BLaER1 treated with 17β-estradiol and CSF1 and Interleukin-3, amounts not matched to agents 10 nM and 100 nM (cell line): ENCODE measurements around the gene SASS6.

Experiments used
- H3K27ac ChIP-seq, 11 experiments: shearing (Covaris generic); formaldehyde crosslinking; 2 replicates each; pipeline ENCODE4 v1.8.1; 2022
- H3K27me3 ChIP-seq, 11 experiments: shearing (Covaris generic); formaldehyde crosslinking; 2 replicates each; pipeline ENCODE4 v1.8.1; 2022
- H3K36me3 ChIP-seq, 11 experiments: shearing (Covaris generic); formaldehyde crosslinking; 2 replicates each; pipeline ENCODE4 v1.8.1; 2022
- H3K4me1 ChIP-seq, 10 experiments: shearing (Covaris generic); formaldehyde crosslinking; 2 replicates each; pipeline ENCODE4 v1.8.1; 2022
- H3K4me2 ChIP-seq, 11 experiments: shearing (Covaris generic); formaldehyde crosslinking; 2 replicates each; pipeline ENCODE4 v1.8.1; 2022
- H3K4me3 ChIP-seq, 10 experiments: shearing (Covaris generic); formaldehyde crosslinking; 2 replicates each; pipeline ENCODE4 v1.8.1; 2022
- H3K9ac ChIP-seq, 11 experiments: shearing (Covaris generic); formaldehyde crosslinking; 2 replicates each; pipeline ENCODE4 v1.8.1; 2022
- H3K9me3 ChIP-seq, 11 experiments: shearing (Covaris generic); formaldehyde crosslinking; replicated peaks in 1 of 11; 2 replicates each; pipeline ENCODE4 v1.8.1; 2022
- H4K20me1 ChIP-seq, 11 experiments: shearing (Covaris generic); formaldehyde crosslinking; 2 replicates each; pipeline ENCODE4 v1.8.1; 2022
- Cebpa-rat ChIP-seq, 11 experiments: shearing (Covaris generic); IDR thresholded peaks; 2 replicates each; pipeline ENCODE4 v1.8.1; 2022

Gene SASS6

DNA sequence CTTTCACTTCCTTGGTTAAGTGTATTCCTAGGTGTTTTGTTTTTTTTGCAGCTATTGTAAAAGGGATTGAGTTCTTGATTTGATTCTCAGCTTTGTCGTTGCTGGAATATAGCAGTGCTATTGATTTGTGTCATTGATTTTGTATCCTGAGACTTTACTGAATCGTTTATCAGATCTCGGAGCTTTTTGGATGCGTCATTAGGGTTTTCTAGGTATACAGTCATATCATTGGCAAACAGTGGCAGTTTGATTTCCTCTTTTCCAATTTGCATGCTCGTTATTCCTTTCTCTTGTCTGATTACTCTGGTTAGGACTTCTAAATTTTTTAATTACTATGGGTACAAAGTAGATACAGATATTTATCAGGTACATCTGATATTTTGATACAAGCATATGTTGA, 87.5 kb downstream of the SASS6 start:
- peaks cover 42 to 100% (median 92%) of the 10 kb centered on the region in 11 experiments; a peak in 20 of 22 replicates for H4K20me1 ChIP-seq

DNA sequence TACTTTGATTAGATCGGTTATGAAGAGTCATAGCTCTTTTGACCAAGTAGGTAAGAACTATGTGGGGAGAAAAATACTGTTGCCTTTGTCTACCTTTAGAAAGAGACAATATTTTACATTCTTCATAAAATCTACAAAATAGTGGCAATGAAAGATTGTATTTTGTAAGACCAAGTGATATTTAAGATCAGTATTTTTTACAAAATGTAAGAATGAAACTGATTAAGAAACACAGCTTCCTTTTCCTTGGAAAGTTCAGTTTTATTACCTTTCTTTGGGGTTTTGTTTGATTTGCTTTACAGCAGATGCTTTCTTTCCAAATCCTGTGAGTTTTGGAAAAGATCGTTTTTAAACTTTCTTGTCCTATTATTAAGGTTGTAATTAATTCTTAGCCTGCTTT, 93.1 kb downstream of the SASS6 start:
- H3K27me3 ChIP-seq = no peaks in the 10 kb centered on the region
- peak overlapping the region; percentile 94 to 99 (median 97); a peak in 21 of 22 replicates for H3K27ac ChIP-seq
- peaks cover 7 to 14% (median 12%) of the 10 kb centered on the region in 11 experiments; a peak in 20 of 22 replicates for H3K9me3 ChIP-seq
- H3K4me1 ChIP-seq = peaks cover 19 to 46% (median 31%) of the 10 kb centered on the region in 10 experiments
- H3K36me3 ChIP-seq = peaks cover 12 to 24% (median 20%) of the 10 kb centered on the region in 11 experiments; a peak in 21 of 22 replicates
- peaks cover 21 to 62% (median 50%) of the 10 kb centered on the region in 11 experiments; a peak in 20 of 22 replicates for H4K20me1 ChIP-seq
- H3K4me3 ChIP-seq = peak overlapping the region; percentile 83 to 99 (median 94)
- H3K4me2 ChIP-seq = peak overlapping the region; percentile 60 to 95 (median 82); a peak in 21 of 22 replicates
- peak overlapping the region; percentile 95 to 99 (median 98) for H3K9ac ChIP-seq
- TF ChIP-seq Cebpa-rat (IDR thresholded peaks at IDR 0.05) = no peak

More for the DNA sequence above, 87.5 kb downstream of the SASS6 start:
- H3K27me3 ChIP-seq = no peaks in the 10 kb centered on the region
- no peak for TF ChIP-seq Cebpa-rat (IDR thresholded peaks at IDR 0.05)
- peaks cover 7 to 73% (median 29%) of the 10 kb centered on the region in 10 experiments; a peak in 19 of 20 replicates for H3K4me1 ChIP-seq
- peaks cover 16 to 61% (median 41%) of the 10 kb centered on the region in 11 experiments; a peak in 21 of 22 replicates for H3K36me3 ChIP-seq
- H3K27ac ChIP-seq = no peak overlapping the region
- H3K9ac ChIP-seq = no peak overlapping the region
- H3K9me3 ChIP-seq = peaks cover 10 to 32% (median 28%) of the 10 kb centered on the region in 11 experiments; a peak in 20 of 22 replicates
- H3K4me2 ChIP-seq = peak overlapping the region in 2 of 11 experiments; percentile 6 to 47; a peak in 2 of 22 replicates
- H3K4me3 ChIP-seq = 0 out of 20 replicates have a peak overlapping the region, but pooled peaks of 1 of the 10 experiments have one; percentile 5

DNA sequence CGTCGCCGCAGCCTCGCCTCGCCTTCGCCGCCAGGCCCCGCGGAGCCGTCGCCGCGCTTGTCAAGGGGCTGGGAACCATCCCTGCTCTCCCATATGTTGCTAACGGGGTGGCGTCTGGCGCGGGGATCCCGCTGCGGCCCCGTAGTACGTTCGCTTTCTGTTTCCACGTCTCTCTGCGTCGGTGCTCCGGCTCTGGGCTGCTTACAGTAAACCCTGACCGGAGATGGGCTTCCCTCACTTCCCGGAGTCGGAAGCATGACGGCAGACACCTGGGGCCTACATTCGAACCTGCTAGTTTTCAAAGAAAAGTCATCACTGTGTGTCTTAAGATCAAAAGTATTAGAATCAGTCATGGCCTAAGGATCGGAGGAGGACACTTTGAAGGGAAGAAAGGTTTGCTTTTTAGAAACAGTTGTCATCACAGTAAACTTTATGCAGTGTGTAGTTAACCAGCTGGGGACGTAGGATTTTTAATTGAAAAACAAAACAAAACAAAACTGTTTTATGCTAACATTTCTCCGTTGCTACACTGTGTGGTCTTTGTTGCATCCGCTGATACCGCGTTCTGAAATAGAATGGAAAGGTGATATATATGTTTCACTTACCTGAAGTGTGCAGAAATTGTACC, 94.0 kb downstream of the SASS6 start:
- Histone ChIP-seq H3K9me3 (peaks cover 0 to 5% (median 4%) of the 10 kb centered on the region in 11 experiments; a peak in 15 of 22 replicates), H3K27ac (peak overlapping the region; percentile 94 to 99 (median 97)), H3K36me3 (peaks cover 4 to 16% (median 12%) of the 10 kb centered on the region in 11 experiments; a peak in 19 of 22 replicates), H3K4me3 (peak overlapping the region; percentile 83 to 99 (median 94)), H4K20me1 (peaks cover 21 to 54% (median 42%) of the 10 kb centered on the region in 11 experiments; a peak in 20 of 22 replicates), H3K27me3 (no peaks in the 10 kb centered on the region), H3K9ac (peak overlapping the region; percentile 95 to 99 (median 98)), H3K4me1 (peaks cover 19 to 46% (median 31%) of the 10 kb centered on the region in 10 experiments), H3K4me2 (peak overlapping the region; percentile 60 to 95 (median 82))
- TF ChIP-seq Cebpa-rat (IDR thresholded peaks at IDR 0.05) = no peak

DNA sequence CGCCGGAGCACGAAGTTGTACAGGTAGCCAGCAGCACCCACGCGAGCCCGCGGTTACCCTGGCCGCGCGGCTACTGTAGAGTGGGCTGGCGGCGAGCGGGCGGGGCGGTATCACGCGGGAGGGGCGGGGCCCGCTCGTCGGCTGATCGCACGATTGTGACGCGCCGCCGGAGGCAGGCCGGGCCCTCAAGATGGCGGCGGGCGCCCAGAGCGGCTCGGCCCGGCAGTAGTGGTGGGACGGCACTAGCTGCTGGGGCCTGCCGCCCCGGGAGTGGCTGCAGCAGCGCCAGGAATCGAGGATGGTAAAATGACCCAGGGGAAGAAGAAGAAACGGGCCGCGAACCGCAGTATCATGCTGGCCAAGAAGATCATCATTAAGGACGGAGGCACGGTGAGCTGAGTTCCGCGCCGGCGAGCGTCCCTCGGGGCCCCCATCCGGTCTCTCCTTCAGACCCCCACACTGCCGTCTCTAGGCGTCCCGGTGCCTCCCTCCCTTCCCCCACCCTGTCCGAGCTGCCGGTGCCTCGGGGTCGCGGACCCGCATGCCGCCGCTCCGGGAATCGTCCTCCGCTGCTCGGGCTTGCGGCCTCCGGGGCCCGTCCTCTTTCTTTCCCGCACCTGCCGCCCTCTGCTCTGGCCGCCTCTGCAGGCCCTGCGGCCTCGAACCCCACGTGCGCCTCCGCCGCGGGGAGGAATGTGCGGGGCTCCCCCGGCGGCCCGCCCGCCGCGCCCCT, 94.6 kb downstream of the SASS6 start:
- H3K27ac ChIP-seq = peak overlapping the region; percentile 94 to 99 (median 97)
- TF ChIP-seq Cebpa-rat (IDR thresholded peaks at IDR 0.05) = no peak

DNA sequence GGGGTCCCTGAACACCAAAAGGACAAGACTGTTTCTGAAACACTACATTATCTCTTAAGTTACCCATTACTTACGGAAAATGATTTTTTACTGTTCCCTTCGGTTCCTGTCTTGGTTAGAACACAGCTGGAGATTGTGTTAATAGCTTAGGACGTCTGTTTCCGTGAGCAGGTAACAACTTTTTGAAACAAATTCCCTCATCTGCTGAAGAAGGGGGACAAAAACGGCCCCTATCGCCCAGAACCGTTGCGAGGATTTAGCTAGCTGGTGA, 95.1 kb downstream of the SASS6 start:
- peaks cover 17 to 42% (median 30%) of the 10 kb centered on the region in 11 experiments; a peak in 20 of 22 replicates for H4K20me1 ChIP-seq
- no peaks in the 10 kb centered on the region; a peak in 1 of 22 replicates for H3K9me3 ChIP-seq
- TF ChIP-seq Cebpa-rat (IDR thresholded peaks at IDR 0.05) = no peak
- no peaks in the 10 kb centered on the region for H3K27me3 ChIP-seq
- peak overlapping the region; percentile 60 to 91 (median 84) for H3K4me2 ChIP-seq
- peak overlapping the region; percentile 95 to 99 (median 98) for H3K9ac ChIP-seq
- H3K4me3 ChIP-seq = peak overlapping the region; percentile 83 to 99 (median 94)
- H3K27ac ChIP-seq = peak overlapping the region; percentile 94 to 99 (median 97)
- H3K36me3 ChIP-seq = peaks cover 0 to 5% (median under 1%) of the 10 kb centered on the region in 11 experiments; a peak in 6 of 22 replicates
- H3K4me1 ChIP-seq = peaks cover 19 to 42% (median 31%) of the 10 kb centered on the region in 10 experiments

More for the DNA sequence above, 94.6 kb downstream of the SASS6 start:
- no peaks in the 10 kb centered on the region; a peak in 1 of 22 replicates for H3K9me3 ChIP-seq
- peak overlapping the region; percentile 95 to 99 (median 98) for H3K9ac ChIP-seq
- no peaks in the 10 kb centered on the region for H3K27me3 ChIP-seq
- H3K4me2 ChIP-seq = peak overlapping the region; percentile 60 to 95 (median 84)
- peaks cover 19 to 46% (median 31%) of the 10 kb centered on the region in 10 experiments for H3K4me1 ChIP-seq
- peaks cover 0 to 9% (median 5%) of the 10 kb centered on the region in 11 experiments; a peak in 9 of 22 replicates for H3K36me3 ChIP-seq
- H4K20me1 ChIP-seq = peaks cover 21 to 47% (median 35%) of the 10 kb centered on the region in 11 experiments; a peak in 20 of 22 replicates
- H3K4me3 ChIP-seq = peak overlapping the region; percentile 83 to 99 (median 94)

- Histone ChIP-seq H3K27ac (peak overlapping the region; percentile 94 to 99 (median 97)), H3K4me3 (peak overlapping the region; percentile 83 to 99 (median 94)), H3K4me1 (peaks cover 19 to 38% (median 31%) of the 10 kb centered on the region in 10 experiments), H3K4me2 (peak overlapping the region; percentile 60 to 91 (median 84)), H3K27me3 (no peaks in the 10 kb centered on the region), H4K20me1 (peaks cover 12 to 37% (median 24%) of the 10 kb centered on the region in 11 experiments; a peak in 19 of 22 replicates), H3K9ac (peak overlapping the region; percentile 95 to 99 (median 98)), H3K36me3 (0 out of 22 replicates have a peak, but pooled peaks cover 0 to 3% (median 0%) of the 10 kb centered on the region in 11 experiments), H3K9me3 (no peaks in the 10 kb centered on the region; a peak in 1 of 22 replicates)
- no peak for TF ChIP-seq Cebpa-rat (IDR thresholded peaks at IDR 0.05)
These were observed 95.7 kb downstream of the SASS6 start for GRCh38 chr1:100036718-100037655.

- peaks cover 12 to 24% (median 22%) of the 10 kb centered on the region in 10 experiments for H3K4me1 ChIP-seq
- no peak overlapping the region for H3K4me3 ChIP-seq
- no peaks in the 10 kb centered on the region; a peak in 1 of 22 replicates for H3K9me3 ChIP-seq
- no peak for TF ChIP-seq Cebpa-rat (IDR thresholded peaks at IDR 0.05)
- H3K27ac ChIP-seq = no peak overlapping the region
- no peaks in the 10 kb centered on the region for H3K36me3 ChIP-seq
- no peaks in the 10 kb centered on the region for H3K27me3 ChIP-seq
- H3K4me2 ChIP-seq = peak overlapping the region in 4 of 11 experiments; percentile 30 to 80 (median 42); a peak in 4 of 22 replicates
- H4K20me1 ChIP-seq = peaks cover under 1 to 20% (median 6%) of the 10 kb centered on the region in 11 experiments; a peak in 14 of 22 replicates
- no peak overlapping the region for H3K9ac ChIP-seq
These were observed 97.5 kb downstream of the SASS6 start for GRCh38 chr1:100035214-100035613.

- Histone ChIP-seq H3K4me1 (peaks cover 12 to 19% (median 16%) of the 10 kb centered on the region in 10 experiments; a peak in 19 of 20 replicates), H3K36me3 (no peaks in the 10 kb centered on the region), H3K4me2 (no peak overlapping the region), H3K9me3 (no peaks in the 10 kb centered on the region; a peak in 1 of 22 replicates), H4K20me1 (peaks cover 0 to 12% (median 0%) of the 10 kb centered on the region in 11 experiments; a peak in 8 of 22 replicates), H3K4me3 (no peak overlapping the region), H3K9ac (no peak overlapping the region), H3K27ac (no peak overlapping the region), H3K27me3 (no peaks in the 10 kb centered on the region)
- no peak for TF ChIP-seq Cebpa-rat (IDR thresholded peaks at IDR 0.05)
These were observed 98.3 kb downstream of the SASS6 start for GRCh38 chr1:100034470-100034869.
